B cell (primary cell): Measurements from ENCODE around the gene DEF6.
"Not testable (repeated sequence)": the region's sequence is repeated elsewhere in the genome, so short reads cannot be mapped to it uniquely, and the experiment has no call there.

ENCODE experiments used
- EZH2 ChIP-seq: IDR thresholded peaks from 2 replicates; pipeline ENCODE4 v1.6.1; 2012; ENCODE audit warnings: borderline replicate concordance, low read depth, mild to moderate bottlenecking, moderate library complexity, low read length; ENCODE audit not compliant: insufficient read depth, poor library complexity, severe bottlenecking
- TF ChIP-seq, protein P1 (sequence below): fragments of 200-600 bp; IDR thresholded peaks from one replicate; pipeline ENCODE4 v1.8.0; 2022; ENCODE audit warnings: antibody characterized with exemption, mild to moderate bottlenecking

- TF ChIP-seq, protein P1, sequence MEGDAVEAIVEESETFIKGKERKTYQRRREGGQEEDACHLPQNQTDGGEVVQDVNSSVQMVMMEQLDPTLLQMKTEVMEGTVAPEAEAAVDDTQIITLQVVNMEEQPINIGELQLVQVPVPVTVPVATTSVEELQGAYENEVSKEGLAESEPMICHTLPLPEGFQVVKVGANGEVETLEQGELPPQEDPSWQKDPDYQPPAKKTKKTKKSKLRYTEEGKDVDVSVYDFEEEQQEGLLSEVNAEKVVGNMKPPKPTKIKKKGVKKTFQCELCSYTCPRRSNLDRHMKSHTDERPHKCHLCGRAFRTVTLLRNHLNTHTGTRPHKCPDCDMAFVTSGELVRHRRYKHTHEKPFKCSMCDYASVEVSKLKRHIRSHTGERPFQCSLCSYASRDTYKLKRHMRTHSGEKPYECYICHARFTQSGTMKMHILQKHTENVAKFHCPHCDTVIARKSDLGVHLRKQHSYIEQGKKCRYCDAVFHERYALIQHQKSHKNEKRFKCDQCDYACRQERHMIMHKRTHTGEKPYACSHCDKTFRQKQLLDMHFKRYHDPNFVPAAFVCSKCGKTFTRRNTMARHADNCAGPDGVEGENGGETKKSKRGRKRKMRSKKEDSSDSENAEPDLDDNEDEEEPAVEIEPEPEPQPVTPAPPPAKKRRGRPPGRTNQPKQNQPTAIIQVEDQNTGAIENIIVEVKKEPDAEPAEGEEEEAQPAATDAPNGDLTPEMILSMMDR: not testable (repeated sequence)
- TF ChIP-seq EZH2: not testable (repeated sequence)
Measured at GRCh38 chr6:35308543-35308942, 10.9 kb downstream of the DEF6 start.
